SK-N-SH treated with all-trans-retinoic acid at 6 μM for 48 hours (cell line): Measurements from ENCODE around the gene SLC35F6.

Experiments
- ATAC-seq: fragments of 200-7000 bp; cut with Tn5 transposase; 3 replicates; pipeline ENCODE4 v1.9.1; 2020; ENCODE audit warnings: mild to moderate bottlenecking, moderate library complexity
- ARNTL ChIP-seq: fragments of 450-650 bp; formaldehyde crosslinking; IDR thresholded peaks from 2 replicates; pipeline ENCODE4 v1.5.0; 2020; ENCODE audit warnings: low read depth, mild to moderate bottlenecking, moderate library complexity, borderline replicate concordance
- BACH2 ChIP-seq: fragments of 250-450 bp; sonication (Bioruptor Pico); IDR thresholded peaks from 2 replicates; pipeline ENCODE4 v1.9.0; 2021; ENCODE audit warnings: mild to moderate bottlenecking, borderline replicate concordance
- CSDC2 ChIP-seq: fragments of 250-450 bp; sonication (Bioruptor Pico); IDR thresholded peaks from 2 replicates; pipeline ENCODE4 v1.5.0; 2020; ENCODE audit warnings: mild to moderate bottlenecking, moderate library complexity
- ESRRG ChIP-seq: fragments of 250-450 bp; sonication (Bioruptor Pico); IDR thresholded peaks from 2 replicates; pipeline ENCODE4 v1.6.1; 2021; ENCODE audit warnings: mild to moderate bottlenecking
- GLIS3 ChIP-seq: fragments of 250-450 bp; sonication (Bioruptor Pico); IDR thresholded peaks from 2 replicates; pipeline ENCODE4 v1.5.0; 2020; ENCODE audit warnings: mild to moderate bottlenecking, moderate library complexity
- ISL1 ChIP-seq: fragments of 250-450 bp; sonication (Bioruptor Pico); IDR thresholded peaks from 2 replicates; pipeline ENCODE4 v2.1.2; 2022; ENCODE audit warnings: mild to moderate bottlenecking, moderate library complexity
- OSR1 ChIP-seq: fragments of 250-450 bp; sonication (Bioruptor Pico); IDR thresholded peaks from 2 replicates; pipeline ENCODE4 v1.8.0; 2022; ENCODE audit warnings: moderate library complexity, mild to moderate bottlenecking, inconsistent platforms
- PPARA ChIP-seq: fragments of 250-450 bp; sonication (Bioruptor Pico); IDR thresholded peaks from 2 replicates; pipeline ENCODE4 v1.5.0; 2020; ENCODE audit warnings: mild to moderate bottlenecking, borderline replicate concordance
- RARB ChIP-seq: fragments of 250-450 bp; sonication (Bioruptor Pico); IDR thresholded peaks from 2 replicates; pipeline ENCODE4 v1.8.0; 2021; ENCODE audit warnings: mild to moderate bottlenecking, moderate library complexity
- SNAI2 ChIP-seq: fragments of 250-450 bp; sonication (Bioruptor Pico); IDR thresholded peaks from 2 replicates; pipeline ENCODE4 v1.5.0; 2020; ENCODE audit warnings: mild to moderate bottlenecking, moderate library complexity
- TCF4 ChIP-seq: fragments of 250-450 bp; sonication (Bioruptor Pico); IDR thresholded peaks from 2 replicates; pipeline ENCODE4 v1.8.0; 2021; ENCODE audit warnings: mild to moderate bottlenecking, moderate library complexity, borderline replicate concordance
- TOX ChIP-seq: fragments of 250-450 bp; sonication (Bioruptor Pico); IDR thresholded peaks from 2 replicates; pipeline ENCODE4 v1.8.0; 2021; ENCODE audit warnings: mild to moderate bottlenecking, moderate library complexity, borderline replicate concordance
- ZC3H10 ChIP-seq: fragments of 250-450 bp; sonication (Bioruptor Pico); IDR thresholded peaks from 2 replicates; pipeline ENCODE4 v1.5.1; 2021; ENCODE audit warnings: mild to moderate bottlenecking, moderate library complexity
- ZFP3 ChIP-seq: fragments of 250-450 bp; sonication (Bioruptor Pico); IDR thresholded peaks from 2 replicates; pipeline ENCODE4 v1.5.0; 2020; ENCODE audit warnings: mild to moderate bottlenecking, moderate library complexity
- ZNF565 ChIP-seq: fragments of 450-650 bp; formaldehyde crosslinking; conservative IDR thresholded peaks from 2 replicates; pipeline ENCODE4 v1.5.0; 2020; ENCODE audit warnings: low read depth, mild to moderate bottlenecking, moderate library complexity
- ZNF70 ChIP-seq: fragments of 450-650 bp; formaldehyde crosslinking; IDR thresholded peaks from 2 replicates; pipeline ENCODE4 v1.5.0; 2020; ENCODE audit warnings: mild to moderate bottlenecking, moderate library complexity
- ZNF8 ChIP-seq: fragments of 450-650 bp; formaldehyde crosslinking; IDR thresholded peaks from 2 replicates; pipeline ENCODE4 v1.5.0; 2020; ENCODE audit warnings: mild to moderate bottlenecking, moderate library complexity
- TF ChIP-seq, protein P1 (sequence below): fragments of 250-450 bp; sonication (Bioruptor Pico); IDR thresholded peaks from 2 replicates; pipeline ENCODE4 v1.8.0; 2021; ENCODE audit warnings: low read depth, mild to moderate bottlenecking, moderate library complexity, borderline replicate concordance
- TF ChIP-seq, protein P2 (sequence below): fragments of 250-450 bp; sonication (Bioruptor Pico); IDR thresholded peaks from 2 replicates; pipeline ENCODE4 v1.5.1; 2021; ENCODE audit warnings: mild to moderate bottlenecking, moderate library complexity
- TF ChIP-seq, protein P3 (sequence below): fragments of 250-450 bp; sonication (Bioruptor Pico); IDR thresholded peaks from 2 replicates; pipeline ENCODE4 v1.5.0; 2020; ENCODE audit warnings: mild to moderate bottlenecking, moderate library complexity
- TF ChIP-seq, protein P4 (sequence below): fragments of 250-450 bp; sonication (Bioruptor Pico); IDR thresholded peaks from 2 replicates; pipeline ENCODE4 v1.5.1; 2020; ENCODE audit warnings: low read depth, mild to moderate bottlenecking, moderate library complexity
- TF ChIP-seq, protein P5 (sequence below): fragments of 250-450 bp; sonication (Bioruptor Pico); IDR thresholded peaks from 2 replicates; pipeline ENCODE4 v1.8.0; 2020; ENCODE audit warnings: mild to moderate bottlenecking, moderate library complexity, borderline replicate concordance

Gene SLC35F6

DNA sequence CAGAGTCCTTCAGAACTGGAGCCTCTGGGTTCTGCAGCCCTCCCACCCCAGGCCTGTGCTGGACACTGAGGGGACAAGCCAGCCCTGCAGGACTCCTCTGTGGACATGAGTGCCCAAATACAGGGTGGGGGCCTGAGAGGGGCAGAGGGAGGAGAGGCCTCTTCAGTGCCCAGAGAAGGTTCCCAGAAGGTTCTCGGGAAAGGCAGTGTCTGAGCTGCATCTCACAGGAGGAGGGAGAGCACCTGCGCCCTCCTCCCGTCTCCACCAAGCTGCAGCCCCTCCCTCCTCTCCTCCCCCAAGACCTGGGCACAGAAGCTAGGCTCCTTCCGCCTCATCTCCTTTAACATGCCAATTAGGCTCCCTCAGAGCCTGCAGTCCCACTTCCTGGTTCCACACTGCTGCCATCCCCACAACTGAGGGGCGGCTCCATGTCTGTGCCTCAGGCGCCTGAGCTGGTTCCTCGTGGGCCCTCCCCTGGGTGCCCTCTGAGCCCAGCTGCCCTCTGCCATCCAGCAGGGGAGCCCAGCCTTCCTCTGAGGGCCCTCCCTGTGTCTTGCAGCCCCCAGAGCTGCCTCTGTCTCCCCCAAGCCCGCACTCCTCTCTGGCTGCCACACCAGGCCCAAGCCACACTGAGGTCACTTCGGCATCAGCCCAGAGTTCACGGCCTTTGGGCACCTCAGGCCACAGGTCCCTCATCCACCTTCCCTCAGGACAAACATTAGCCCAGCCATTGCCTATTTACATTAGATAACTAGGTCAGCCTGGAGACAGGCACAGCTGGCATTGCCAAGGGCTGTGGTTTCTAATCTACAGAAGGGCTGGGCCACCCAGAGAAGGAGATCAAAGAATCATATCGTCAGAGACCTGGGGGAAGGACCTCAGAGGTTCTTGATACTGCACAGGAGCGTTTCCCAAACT is 42.7 kb upstream of the SLC35F6 start:
- ATAC-seq, result no peak
- TF ChIP-seq TCF4 (CRISPR knock-in tag) (no peak), ZNF70 (CRISPR knock-in tag) (no peak), GLIS3 (CRISPR knock-in tag) (no peak), SNAI2 (CRISPR knock-in tag) (no peak), ZNF565 (CRISPR knock-in tag) (no peak), BACH2 (CRISPR knock-in tag) (no peak), TOX (no peak)

DNA sequence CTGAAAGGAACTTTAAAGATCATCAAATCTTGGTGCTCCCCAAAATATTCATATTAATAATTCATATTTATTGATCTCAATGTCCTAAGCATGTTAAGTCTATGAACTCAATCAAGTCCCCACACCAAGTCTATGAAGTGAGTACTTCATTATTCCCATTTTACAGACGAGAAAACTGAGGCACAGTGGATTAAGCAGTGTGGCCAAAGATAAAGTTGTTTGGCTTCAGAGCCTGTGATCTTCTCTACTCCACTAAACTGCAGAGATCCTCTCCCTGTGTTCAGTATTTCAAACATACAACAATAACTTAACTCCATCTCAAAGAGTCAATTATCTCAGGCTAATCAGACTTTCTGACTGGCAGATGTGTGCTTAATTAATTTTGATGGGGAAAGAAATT is 41.8 kb upstream of the SLC35F6 start:
- TF ChIP-seq PPARA, result no peak
- TF ChIP-seq TCF4 (CRISPR knock-in tag), result no peak
- TF ChIP-seq SNAI2 (CRISPR knock-in tag), result no peak
- no peak for TF ChIP-seq BACH2 (CRISPR knock-in tag)
- TF ChIP-seq, protein P1, sequence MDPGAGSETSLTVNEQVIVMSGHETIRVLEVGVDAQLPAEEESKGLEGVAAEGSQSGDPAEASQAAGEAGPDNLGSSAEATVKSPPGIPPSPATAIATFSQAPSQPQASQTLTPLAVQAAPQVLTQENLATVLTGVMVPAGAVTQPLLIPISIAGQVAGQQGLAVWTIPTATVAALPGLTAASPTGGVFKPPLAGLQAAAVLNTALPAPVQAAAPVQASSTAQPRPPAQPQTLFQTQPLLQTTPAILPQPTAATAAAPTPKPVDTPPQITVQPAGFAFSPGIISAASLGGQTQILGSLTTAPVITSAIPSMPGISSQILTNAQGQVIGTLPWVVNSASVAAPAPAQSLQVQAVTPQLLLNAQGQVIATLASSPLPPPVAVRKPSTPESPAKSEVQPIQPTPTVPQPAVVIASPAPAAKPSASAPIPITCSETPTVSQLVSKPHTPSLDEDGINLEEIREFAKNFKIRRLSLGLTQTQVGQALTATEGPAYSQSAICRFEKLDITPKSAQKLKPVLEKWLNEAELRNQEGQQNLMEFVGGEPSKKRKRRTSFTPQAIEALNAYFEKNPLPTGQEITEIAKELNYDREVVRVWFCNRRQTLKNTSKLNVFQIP (CRISPR knock-in tag), result no peak
- TF ChIP-seq ZFP3 (CRISPR knock-in tag), result no peak
- TF ChIP-seq ISL1 (CRISPR knock-in tag), result no peak
- TF ChIP-seq, protein P2, sequence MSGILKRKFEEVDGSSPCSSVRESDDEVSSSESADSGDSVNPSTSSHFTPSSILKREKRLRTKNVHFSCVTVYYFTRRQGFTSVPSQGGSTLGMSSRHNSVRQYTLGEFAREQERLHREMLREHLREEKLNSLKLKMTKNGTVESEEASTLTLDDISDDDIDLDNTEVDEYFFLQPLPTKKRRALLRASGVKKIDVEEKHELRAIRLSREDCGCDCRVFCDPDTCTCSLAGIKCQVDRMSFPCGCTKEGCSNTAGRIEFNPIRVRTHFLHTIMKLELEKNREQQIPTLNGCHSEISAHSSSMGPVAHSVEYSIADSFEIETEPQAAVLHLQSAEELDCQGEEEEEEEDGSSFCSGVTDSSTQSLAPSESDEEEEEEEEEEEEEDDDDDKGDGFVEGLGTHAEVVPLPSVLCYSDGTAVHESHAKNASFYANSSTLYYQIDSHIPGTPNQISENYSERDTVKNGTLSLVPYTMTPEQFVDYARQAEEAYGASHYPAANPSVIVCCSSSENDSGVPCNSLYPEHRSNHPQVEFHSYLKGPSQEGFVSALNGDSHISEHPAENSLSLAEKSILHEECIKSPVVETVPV (CRISPR knock-in tag), result no peak
- no peak for TF ChIP-seq CSDC2 (CRISPR knock-in tag)
- TF ChIP-seq TOX, result no peak
- TF ChIP-seq OSR1, result no peak
- no peak for TF ChIP-seq RARB (CRISPR knock-in tag)
- TF ChIP-seq ARNTL, result no peak
- no peak for TF ChIP-seq ZNF565 (CRISPR knock-in tag)
- TF ChIP-seq GLIS3 (CRISPR knock-in tag), result no peak
- TF ChIP-seq, protein P3, sequence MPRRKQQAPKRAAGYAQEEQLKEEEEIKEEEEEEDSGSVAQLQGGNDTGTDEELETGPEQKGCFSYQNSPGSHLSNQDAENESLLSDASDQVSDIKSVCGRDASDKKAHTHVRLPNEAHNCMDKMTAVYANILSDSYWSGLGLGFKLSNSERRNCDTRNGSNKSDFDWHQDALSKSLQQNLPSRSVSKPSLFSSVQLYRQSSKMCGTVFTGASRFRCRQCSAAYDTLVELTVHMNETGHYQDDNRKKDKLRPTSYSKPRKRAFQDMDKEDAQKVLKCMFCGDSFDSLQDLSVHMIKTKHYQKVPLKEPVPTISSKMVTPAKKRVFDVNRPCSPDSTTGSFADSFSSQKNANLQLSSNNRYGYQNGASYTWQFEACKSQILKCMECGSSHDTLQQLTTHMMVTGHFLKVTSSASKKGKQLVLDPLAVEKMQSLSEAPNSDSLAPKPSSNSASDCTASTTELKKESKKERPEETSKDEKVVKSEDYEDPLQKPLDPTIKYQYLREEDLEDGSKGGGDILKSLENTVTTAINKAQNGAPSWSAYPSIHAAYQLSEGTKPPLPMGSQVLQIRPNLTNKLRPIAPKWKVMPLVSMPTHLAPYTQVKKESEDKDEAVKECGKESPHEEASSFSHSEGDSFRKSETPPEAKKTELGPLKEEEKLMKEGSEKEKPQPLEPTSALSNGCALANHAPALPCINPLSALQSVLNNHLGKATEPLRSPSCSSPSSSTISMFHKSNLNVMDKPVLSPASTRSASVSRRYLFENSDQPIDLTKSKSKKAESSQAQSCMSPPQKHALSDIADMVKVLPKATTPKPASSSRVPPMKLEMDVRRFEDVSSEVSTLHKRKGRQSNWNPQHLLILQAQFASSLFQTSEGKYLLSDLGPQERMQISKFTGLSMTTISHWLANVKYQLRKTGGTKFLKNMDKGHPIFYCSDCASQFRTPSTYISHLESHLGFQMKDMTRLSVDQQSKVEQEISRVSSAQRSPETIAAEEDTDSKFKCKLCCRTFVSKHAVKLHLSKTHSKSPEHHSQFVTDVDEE, result no peak
- TF ChIP-seq ZNF70 (CRISPR knock-in tag), result no peak
- TF ChIP-seq ESRRG (CRISPR knock-in tag), result no peak
- no peak for TF ChIP-seq ZNF8
- TF ChIP-seq, protein P4, sequence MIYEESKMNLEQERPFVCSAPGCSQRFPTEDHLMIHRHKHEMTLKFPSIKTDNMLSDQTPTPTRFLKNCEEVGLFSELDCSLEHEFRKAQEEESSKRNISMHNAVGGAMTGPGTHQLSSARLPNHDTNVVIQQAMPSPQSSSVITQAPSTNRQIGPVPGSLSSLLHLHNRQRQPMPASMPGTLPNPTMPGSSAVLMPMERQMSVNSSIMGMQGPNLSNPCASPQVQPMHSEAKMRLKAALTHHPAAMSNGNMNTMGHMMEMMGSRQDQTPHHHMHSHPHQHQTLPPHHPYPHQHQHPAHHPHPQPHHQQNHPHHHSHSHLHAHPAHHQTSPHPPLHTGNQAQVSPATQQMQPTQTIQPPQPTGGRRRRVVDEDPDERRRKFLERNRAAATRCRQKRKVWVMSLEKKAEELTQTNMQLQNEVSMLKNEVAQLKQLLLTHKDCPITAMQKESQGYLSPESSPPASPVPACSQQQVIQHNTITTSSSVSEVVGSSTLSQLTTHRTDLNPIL (CRISPR knock-in tag), result no peak
- no peak for ATAC-seq

DNA sequence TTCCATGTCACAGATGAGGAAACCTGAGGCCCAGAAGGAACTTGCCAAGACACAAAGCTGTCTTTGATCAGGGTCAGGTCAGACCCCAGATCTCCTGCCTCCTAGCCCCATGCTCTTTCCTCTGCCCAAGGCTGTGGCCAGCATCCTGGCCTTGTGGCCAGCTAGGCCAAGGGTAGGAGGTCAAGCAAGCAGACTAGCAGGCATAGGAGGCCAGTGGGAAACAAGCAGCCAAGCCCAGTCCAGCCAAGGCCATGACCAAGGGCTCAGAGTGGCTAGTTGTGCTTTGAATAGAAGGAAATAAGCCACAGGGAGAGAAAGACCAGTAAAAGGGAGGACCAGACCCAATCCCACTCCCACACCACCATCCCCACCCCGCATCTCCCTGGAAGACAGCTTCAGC is 41.2 kb upstream of the SLC35F6 start:
- no peak for ATAC-seq
- no peak for TF ChIP-seq ZC3H10 (CRISPR knock-in tag)
- no peak for TF ChIP-seq ARNTL
- TF ChIP-seq PPARA, result no peak
- TF ChIP-seq ZFP3 (CRISPR knock-in tag), result no peak
- TF ChIP-seq, protein P5, sequence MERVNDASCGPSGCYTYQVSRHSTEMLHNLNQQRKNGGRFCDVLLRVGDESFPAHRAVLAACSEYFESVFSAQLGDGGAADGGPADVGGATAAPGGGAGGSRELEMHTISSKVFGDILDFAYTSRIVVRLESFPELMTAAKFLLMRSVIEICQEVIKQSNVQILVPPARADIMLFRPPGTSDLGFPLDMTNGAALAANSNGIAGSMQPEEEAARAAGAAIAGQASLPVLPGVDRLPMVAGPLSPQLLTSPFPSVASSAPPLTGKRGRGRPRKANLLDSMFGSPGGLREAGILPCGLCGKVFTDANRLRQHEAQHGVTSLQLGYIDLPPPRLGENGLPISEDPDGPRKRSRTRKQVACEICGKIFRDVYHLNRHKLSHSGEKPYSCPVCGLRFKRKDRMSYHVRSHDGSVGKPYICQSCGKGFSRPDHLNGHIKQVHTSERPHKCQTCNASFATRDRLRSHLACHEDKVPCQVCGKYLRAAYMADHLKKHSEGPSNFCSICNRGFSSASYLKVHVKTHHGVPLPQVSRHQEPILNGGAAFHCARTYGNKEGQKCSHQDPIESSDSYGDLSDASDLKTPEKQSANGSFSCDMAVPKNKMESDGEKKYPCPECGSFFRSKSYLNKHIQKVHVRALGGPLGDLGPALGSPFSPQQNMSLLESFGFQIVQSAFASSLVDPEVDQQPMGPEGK (CRISPR knock-in tag), result no peak
- no peak for TF ChIP-seq CSDC2 (CRISPR knock-in tag)
- TF ChIP-seq TOX, result no peak
- no peak for TF ChIP-seq ISL1 (CRISPR knock-in tag)
- TF ChIP-seq GLIS3 (CRISPR knock-in tag), result no peak
- no peak for TF ChIP-seq SNAI2 (CRISPR knock-in tag)
- TF ChIP-seq, protein P2 (CRISPR knock-in tag), result no peak
- no peak for TF ChIP-seq RARB (CRISPR knock-in tag)
- no peak for TF ChIP-seq ESRRG (CRISPR knock-in tag)
- TF ChIP-seq, protein P1 (CRISPR knock-in tag), result no peak
- TF ChIP-seq OSR1, result no peak
- no peak for TF ChIP-seq ZNF70 (CRISPR knock-in tag)
